Neural cell (in vitro differentiated cells): ENCODE measurements around the gene KIRREL2.

ENCODE experiments used
- EP300 ChIP-seq: fragments of 450-650 bp; conservative IDR thresholded peaks from 2 replicates; pipeline ENCODE4 v1.6.1; 2014; ENCODE audit warnings: antibody characterized with exemption, mild to moderate bottlenecking, moderate library complexity; ENCODE audit not compliant: poor library complexity, severe bottlenecking
- TF ChIP-seq, protein P1 (sequence below): fragments of 450-650 bp; IDR thresholded peaks from 2 replicates; pipeline ENCODE4 v1.5.1; 2014; ENCODE audit warnings: antibody characterized with exemption, mild to moderate bottlenecking, moderate library complexity; ENCODE audit not compliant: poor library complexity, severe bottlenecking
- TF ChIP-seq, protein P2 (sequence below): IDR thresholded peaks from 2 replicates; pipeline ENCODE4 v1.6.1; 2012; ENCODE audit warnings: borderline replicate concordance

DNA sequence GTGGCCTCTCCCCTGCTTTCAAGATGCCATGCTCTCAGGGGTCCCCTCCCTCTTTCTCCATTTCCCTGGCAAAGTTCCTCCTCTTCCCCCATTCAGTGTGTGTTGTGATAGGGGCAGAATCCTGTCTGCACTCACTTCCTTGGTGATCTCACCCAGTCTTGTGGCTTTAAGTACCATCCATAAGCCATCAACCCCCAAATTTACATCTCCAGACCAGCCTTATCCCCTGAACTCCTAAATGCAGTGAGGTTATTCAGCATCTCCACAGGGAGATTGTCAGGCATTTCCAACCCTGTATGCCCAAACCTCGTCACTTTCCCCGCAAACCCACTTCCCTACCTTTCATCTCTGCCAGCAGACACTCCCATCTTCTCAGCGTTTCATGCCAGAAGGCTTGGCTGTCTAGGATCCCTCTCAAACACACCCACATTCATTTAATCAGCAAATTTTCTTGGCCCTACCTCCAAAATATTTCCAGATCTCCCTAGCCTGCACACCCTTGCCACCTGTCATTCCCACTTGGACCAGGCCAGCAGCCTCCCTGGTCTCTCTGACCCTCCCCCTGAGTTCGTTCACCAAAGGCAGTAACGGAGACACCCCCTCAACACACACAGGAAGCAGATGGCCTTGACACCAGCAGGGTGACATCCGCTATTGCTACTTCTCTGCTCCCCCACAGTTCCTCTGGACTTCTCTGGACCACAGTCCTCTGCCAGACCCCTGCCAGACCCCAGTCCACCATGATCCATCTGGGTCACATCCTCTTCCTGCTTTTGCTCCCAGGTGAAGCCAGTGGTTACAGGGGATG is 45.3 kb downstream of the KIRREL2 start, which contains the start of gene HCST:
- TF ChIP-seq, protein P1, sequence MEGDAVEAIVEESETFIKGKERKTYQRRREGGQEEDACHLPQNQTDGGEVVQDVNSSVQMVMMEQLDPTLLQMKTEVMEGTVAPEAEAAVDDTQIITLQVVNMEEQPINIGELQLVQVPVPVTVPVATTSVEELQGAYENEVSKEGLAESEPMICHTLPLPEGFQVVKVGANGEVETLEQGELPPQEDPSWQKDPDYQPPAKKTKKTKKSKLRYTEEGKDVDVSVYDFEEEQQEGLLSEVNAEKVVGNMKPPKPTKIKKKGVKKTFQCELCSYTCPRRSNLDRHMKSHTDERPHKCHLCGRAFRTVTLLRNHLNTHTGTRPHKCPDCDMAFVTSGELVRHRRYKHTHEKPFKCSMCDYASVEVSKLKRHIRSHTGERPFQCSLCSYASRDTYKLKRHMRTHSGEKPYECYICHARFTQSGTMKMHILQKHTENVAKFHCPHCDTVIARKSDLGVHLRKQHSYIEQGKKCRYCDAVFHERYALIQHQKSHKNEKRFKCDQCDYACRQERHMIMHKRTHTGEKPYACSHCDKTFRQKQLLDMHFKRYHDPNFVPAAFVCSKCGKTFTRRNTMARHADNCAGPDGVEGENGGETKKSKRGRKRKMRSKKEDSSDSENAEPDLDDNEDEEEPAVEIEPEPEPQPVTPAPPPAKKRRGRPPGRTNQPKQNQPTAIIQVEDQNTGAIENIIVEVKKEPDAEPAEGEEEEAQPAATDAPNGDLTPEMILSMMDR: no peak
- TF ChIP-seq EP300: no peak
- TF ChIP-seq, protein P2, sequence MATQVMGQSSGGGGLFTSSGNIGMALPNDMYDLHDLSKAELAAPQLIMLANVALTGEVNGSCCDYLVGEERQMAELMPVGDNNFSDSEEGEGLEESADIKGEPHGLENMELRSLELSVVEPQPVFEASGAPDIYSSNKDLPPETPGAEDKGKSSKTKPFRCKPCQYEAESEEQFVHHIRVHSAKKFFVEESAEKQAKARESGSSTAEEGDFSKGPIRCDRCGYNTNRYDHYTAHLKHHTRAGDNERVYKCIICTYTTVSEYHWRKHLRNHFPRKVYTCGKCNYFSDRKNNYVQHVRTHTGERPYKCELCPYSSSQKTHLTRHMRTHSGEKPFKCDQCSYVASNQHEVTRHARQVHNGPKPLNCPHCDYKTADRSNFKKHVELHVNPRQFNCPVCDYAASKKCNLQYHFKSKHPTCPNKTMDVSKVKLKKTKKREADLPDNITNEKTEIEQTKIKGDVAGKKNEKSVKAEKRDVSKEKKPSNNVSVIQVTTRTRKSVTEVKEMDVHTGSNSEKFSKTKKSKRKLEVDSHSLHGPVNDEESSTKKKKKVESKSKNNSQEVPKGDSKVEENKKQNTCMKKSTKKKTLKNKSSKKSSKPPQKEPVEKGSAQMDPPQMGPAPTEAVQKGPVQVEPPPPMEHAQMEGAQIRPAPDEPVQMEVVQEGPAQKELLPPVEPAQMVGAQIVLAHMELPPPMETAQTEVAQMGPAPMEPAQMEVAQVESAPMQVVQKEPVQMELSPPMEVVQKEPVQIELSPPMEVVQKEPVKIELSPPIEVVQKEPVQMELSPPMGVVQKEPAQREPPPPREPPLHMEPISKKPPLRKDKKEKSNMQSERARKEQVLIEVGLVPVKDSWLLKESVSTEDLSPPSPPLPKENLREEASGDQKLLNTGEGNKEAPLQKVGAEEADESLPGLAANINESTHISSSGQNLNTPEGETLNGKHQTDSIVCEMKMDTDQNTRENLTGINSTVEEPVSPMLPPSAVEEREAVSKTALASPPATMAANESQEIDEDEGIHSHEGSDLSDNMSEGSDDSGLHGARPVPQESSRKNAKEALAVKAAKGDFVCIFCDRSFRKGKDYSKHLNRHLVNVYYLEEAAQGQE: no peak
